ENCODE measurements around the gene SHC1. TPM values are rescaled to one million over a fixed set of nuclear protein-coding genes. Genes with fewer than 3 reads are reported as not detected.

SHC1 gene
- total and polyA plus RNA-seq, 2 donors (not counting 1 experiment from before 2014, with no cell fraction given): 50.1 to 61.4 TPM

GRCh38 chr1:154935749-154936554 lies 34.6 kb downstream of the SHC1 start:
- DNase-seq (no peak), ATAC-seq (ENCODE audit: low read depth) (no peak)
- H3K36me3 ChIP-seq (replicated peaks in 1 of 2; ENCODE audit: control extremely low read depth in 1 of 2, control insufficient read depth in 1 of 2, extremely low read depth in 1 of 2, insufficient read depth in 2 of 2, low read length in 1 of 2): peaks cover 0 to 6% of the 10 kb centered on the region in 2 experiments
- ChIA-PET CTCF (interaction anchor here (0.6 to 2.9 kb wide), 26 partner anchors 10 to 608 kb away, joined by 3 to 30 read pairs (median 6); partner anchors contain the start of genes ADAM15, PBXIP1 and PYGO2), POLR2A (interaction anchor here (0.6 to 1.5 kb wide), 18 partner anchors 10 to 1022 kb away, joined by 3 to 14 read pairs (median 4); partner anchors contain the start of genes FLAD1, PBXIP1, PYGO2 and UBAP2L)
- H3K79me2 ChIP-seq (ENCODE audit: control insufficient read depth, insufficient read depth, low read length): peaks cover 34% of the 10 kb centered on the region
- WGBS (ENCODE audit: insufficient coverage): 31% methylated on average over 22 of the region's 27 CpGs
- peak overlapping the region; percentile 76 to 90 (median 80) for H3K4me3 ChIP-seq (ENCODE audit: control extremely low read depth in 1 of 5, extremely low read depth in 1 of 5, insufficient read depth in 1 of 5, low read depth in 2 of 5, low read length in 4 of 5)
- H3K9me3 ChIP-seq (ENCODE audit: control extremely low read depth in 1 of 3, control insufficient read depth in 2 of 3, insufficient read depth in 1 of 3, low read length in 2 of 3): no peaks in the 10 kb centered on the region
- intact Hi-C loops (cut with micrococcal nuclease): loop anchor here (5.0 kb wide), 4 partner anchors 64 to 921 kb away; partner anchors contain the start of genes ADAR, ATP8B2, GON4L and KCNN3
- H3K9ac ChIP-seq (ENCODE audit: low read length): peak overlapping the region; percentile 93
- TF ChIP-seq CTCF (IDR thresholded peaks at IDR 0.05) (no peak), EZH2 (IDR thresholded peaks at IDR 0.05; ENCODE audit: borderline replicate concordance, insufficient read depth, low read depth, low read length, poor library complexity, severe bottlenecking) (no peak)
- Mint-ChIP-seq H3K27ac (peak overlapping the region; percentile 100), H3K4me3 (peak overlapping the region; percentile 97), H3K9me3 (ENCODE audit: insufficient read depth) (no peaks in the 10 kb centered on the region), H3K4me1 (peaks cover 44% of the 10 kb centered on the region), H3K27me3 (no peaks in the 10 kb centered on the region)
- H3K27me3 ChIP-seq (replicated peaks in 1 of 4; ENCODE audit: control extremely low read depth in 1 of 4, control insufficient read depth in 3 of 4, insufficient read depth in 4 of 4, low read length in 3 of 4): no peaks in the 10 kb centered on the region
- peak overlapping the region; percentile 98 for H3K27ac ChIP-seq (ENCODE audit: low read length in 2 of 2)
- peak overlapping the region; percentile 98 for H2AFZ ChIP-seq (ENCODE audit: insufficient read depth, low read depth, low read length, poor library complexity, severe bottlenecking)
- H3K4me2 ChIP-seq (replicated peaks; ENCODE audit: low read depth, low read length, poor library complexity, severe bottlenecking): peak overlapping the region; percentile 80
- H4K20me1 ChIP-seq (ENCODE audit: control insufficient read depth, insufficient read depth, low read length, poor library complexity, severe bottlenecking): no peaks in the 10 kb centered on the region
- H3K4me1 ChIP-seq (ENCODE audit: control insufficient read depth in 2 of 2, insufficient read depth in 2 of 2, low read length in 2 of 2): peaks cover 25 to 43% of the 10 kb centered on the region in 2 donors

Data from B cell (primary cell).